ENCODE results near the gene C19orf38.

DNA sequence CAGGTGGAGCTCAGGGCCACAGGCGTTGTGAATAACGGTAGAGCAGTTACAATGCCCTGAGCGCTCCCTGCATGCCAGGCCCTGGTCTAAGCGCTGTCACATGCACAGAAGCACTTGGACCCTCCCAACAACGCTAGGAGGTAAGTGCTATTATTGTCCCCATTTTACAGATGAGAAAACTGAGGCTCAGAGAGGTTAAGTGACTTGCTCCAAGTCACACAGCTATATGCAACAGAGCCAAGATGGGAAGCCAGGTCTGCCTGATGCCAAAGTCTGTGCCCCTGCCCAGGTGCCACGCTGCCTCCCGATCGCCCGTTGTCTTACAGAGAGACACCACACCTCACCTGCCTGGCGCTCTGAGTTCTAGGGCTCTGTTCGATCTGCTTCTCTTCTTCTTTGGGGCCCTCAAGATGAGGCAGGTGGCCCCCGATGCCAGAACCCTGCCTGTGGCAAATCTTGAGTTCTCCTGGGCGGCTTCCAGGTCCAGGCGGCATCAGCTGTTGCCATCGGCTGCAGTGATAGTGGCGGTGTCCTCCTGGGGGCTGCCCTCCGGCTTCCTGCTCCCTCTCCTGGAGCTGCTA, 60.3 kb downstream of the C19orf38 start:
- no peak for TF ChIP-seq MYC (IDR thresholded peaks at IDR 0.05; ENCODE audit: low read depth, low read length)
- no peak for TF ChIP-seq MYC (CRISPR knock-in tag; IDR thresholded peaks at IDR 0.05; ENCODE audit: borderline replicate concordance, low read depth)
- TF ChIP-seq TBL1XR1 (IDR thresholded peaks at IDR 0.05; ENCODE audit: low read length in 2 of 2): no peak
- TF ChIP-seq CBX2 (IDR thresholded peaks at IDR 0.05; ENCODE audit: insufficient read depth, low read length, poor library complexity, severe bottlenecking): no peak
- TF ChIP-seq CBFA2T2 (conservative IDR thresholded peaks at IDR 0.05): no peak
- no peak for TF ChIP-seq STAG1 (CRISPR knock-in tag; IDR thresholded peaks at IDR 0.05; ENCODE audit: borderline replicate concordance)
- no peak for TF ChIP-seq FOXM1 (IDR thresholded peaks at IDR 0.05; ENCODE audit: low read depth)
- no peak for TF ChIP-seq FOXM1 (CRISPR knock-in tag; IDR thresholded peaks at IDR 0.05; ENCODE audit: low read depth)
- no peak for TF ChIP-seq ZNF766 (CRISPR knock-in tag; conservative IDR thresholded peaks at IDR 0.05)
- TF ChIP-seq POLR2AphosphoS5 (IDR thresholded peaks at IDR 0.05; ENCODE audit: control insufficient read depth, insufficient read depth, low read depth, low read length): no peak
- TF ChIP-seq BHLHE40 (IDR thresholded peaks at IDR 0.05; ENCODE audit: low read length): no peak
- no peak for TF ChIP-seq RFX5 (IDR thresholded peaks at IDR 0.05; ENCODE audit: low read depth, low read length)
- TF ChIP-seq CREB1 (IDR thresholded peaks at IDR 0.05): no peak
- no peak for TF ChIP-seq CREB1 (CRISPR knock-in tag; IDR thresholded peaks at IDR 0.05)
- TF ChIP-seq SIX5 (IDR thresholded peaks at IDR 0.05; ENCODE audit: borderline replicate concordance in 1 of 2, insufficient read depth in 1 of 2, low read depth in 1 of 2, low read length in 2 of 2): no peak
- no peak for TF ChIP-seq ETV6 (IDR thresholded peaks at IDR 0.05; ENCODE audit: borderline replicate concordance in 1 of 2, low read depth in 2 of 2, low read length in 1 of 2)
- TF ChIP-seq ETV6 (CRISPR knock-in tag; IDR thresholded peaks at IDR 0.05; ENCODE audit: borderline replicate concordance): no peak

Data from K562 (cell line).